WERI-Rb-1 (cell line): ENCODE measurements around the gene RALGPS1.

Experiments used
- DNase-seq: peaks from one replicate; pipeline ENCODE4 v3.0.0-alpha.2; 2020
- H3K27ac ChIP-seq: fragments of 250-450 bp; sonication (Bioruptor Pico); 2 replicates; pipeline ENCODE4 v1.5.1; 2020; ENCODE audit warnings: mild to moderate bottlenecking, moderate library complexity
- H3K27me3 ChIP-seq: fragments of 250-450 bp; sonication (Bioruptor Pico); 2 replicates; pipeline ENCODE4 v1.5.1; 2021; ENCODE audit warnings: mild to moderate bottlenecking, low read depth, moderate library complexity; ENCODE audit not compliant: insufficient read depth, severe bottlenecking
- H3K36me3 ChIP-seq: fragments of 250-450 bp; sonication (Bioruptor Pico); 2 replicates; pipeline ENCODE4 v1.5.1; 2020; ENCODE audit warnings: mild to moderate bottlenecking, moderate library complexity
- H3K4me3 ChIP-seq: 2 replicates; pipeline ENCODE4 v1.5.1; 2011; ENCODE audit warnings: low read depth, mild to moderate bottlenecking, control low read depth, low read length
- H3K9me3 ChIP-seq: fragments of 250-450 bp; sonication (Bioruptor Pico); 2 replicates; pipeline ENCODE4 v1.5.1; 2021; ENCODE audit warnings: mild to moderate bottlenecking, moderate library complexity; ENCODE audit not compliant: severe bottlenecking
- CTCF ChIP-seq: IDR thresholded peaks from 2 replicates; pipeline ENCODE4 v1.5.1; 2011; ENCODE audit warnings: low read depth, mild to moderate bottlenecking, control low read depth, inconsistent platforms, low read length

The RALGPS1 gene

DNA sequence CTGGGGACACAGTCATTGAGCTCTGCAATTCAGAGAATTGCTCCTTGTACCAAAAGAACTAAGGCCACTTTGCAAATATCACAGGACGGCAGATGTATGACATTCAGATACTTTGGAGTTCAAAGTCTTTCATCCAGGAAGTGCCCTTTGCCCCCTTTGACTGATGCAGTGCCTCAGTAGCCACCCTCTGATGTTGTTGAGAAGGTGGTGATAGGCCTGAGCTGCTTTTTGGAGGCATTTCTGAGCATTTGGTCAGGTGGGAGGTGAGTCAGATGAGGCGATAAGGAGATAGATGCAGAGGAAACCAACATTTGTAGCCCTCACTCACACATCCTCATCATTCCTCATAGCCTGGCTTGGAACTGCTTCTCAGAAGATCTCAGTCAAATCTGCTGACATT is 144.4 kb downstream of the RALGPS1 start:
- no peak overlapping the region for H3K4me3 ChIP-seq
- no peak overlapping the region for H3K27ac ChIP-seq
- no peak for DNase-seq
- H3K27me3 ChIP-seq: no peaks in the 10 kb centered on the region
- no peaks in the 10 kb centered on the region for H3K9me3 ChIP-seq
- peaks cover 12% of the 10 kb centered on the region for H3K36me3 ChIP-seq
- no peak for TF ChIP-seq CTCF

DNA sequence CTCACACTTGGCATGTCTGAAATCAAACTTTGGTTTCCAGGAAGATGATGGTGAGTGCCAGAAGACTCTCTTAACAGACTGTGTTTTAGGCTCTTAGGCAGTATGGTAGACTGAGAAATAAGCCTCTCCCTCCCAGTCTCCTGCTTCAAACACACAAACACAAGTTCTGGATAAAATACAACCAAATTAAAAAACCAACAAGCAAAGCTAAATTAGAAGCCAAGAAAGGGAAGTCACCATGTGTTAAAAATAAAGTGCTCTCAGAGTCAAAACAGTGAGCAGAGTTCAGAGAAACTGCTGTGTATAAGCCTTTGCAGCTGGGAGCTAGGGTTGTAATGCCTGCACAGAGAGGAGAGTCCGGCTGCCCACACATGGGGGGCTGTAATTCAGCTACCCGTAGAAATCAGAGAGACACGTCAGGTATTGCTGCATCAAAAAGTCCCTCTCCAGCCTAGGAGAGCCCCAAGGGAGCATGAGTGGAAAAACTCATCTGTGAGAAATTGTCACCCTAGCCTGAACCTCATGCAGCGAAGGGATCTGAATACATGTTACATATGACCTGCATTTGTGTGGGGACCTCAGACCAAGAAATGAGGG is 145.3 kb downstream of the RALGPS1 start:
- Histone ChIP-seq H3K9me3 (no peaks in the 10 kb centered on the region), H3K27ac (no peak overlapping the region), H3K27me3 (no peaks in the 10 kb centered on the region), H3K4me3 (no peak overlapping the region), H3K36me3 (peaks cover 9% of the 10 kb centered on the region)
- no peak for DNase-seq
- TF ChIP-seq CTCF: no peak

DNA sequence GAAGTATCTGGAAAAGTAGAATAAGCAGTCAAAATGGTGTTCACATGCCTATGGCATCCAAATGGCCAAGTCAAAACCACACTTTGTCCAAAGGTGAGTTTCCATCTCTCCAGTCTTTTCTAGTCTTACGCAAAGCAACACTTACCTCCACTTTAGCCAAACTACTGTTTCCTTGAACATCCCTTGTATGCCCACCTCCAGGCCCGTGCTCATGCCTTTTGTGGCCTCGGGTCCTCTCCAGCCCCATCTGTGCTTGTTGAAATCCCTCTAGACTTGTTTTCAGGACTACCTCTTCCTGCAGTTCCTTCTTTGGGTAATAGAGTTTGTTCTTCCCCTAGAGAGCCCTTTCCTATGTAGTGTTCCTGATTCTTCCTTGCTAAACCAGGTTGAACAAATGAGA is 146.8 kb downstream of the RALGPS1 start:
- Histone ChIP-seq H3K36me3 (peaks cover 6% of the 10 kb centered on the region), H3K27me3 (no peaks in the 10 kb centered on the region), H3K27ac (no peak overlapping the region), H3K4me3 (no peak overlapping the region), H3K9me3 (no peaks in the 10 kb centered on the region)
- no peak for DNase-seq
- TF ChIP-seq CTCF: no peak

DNA sequence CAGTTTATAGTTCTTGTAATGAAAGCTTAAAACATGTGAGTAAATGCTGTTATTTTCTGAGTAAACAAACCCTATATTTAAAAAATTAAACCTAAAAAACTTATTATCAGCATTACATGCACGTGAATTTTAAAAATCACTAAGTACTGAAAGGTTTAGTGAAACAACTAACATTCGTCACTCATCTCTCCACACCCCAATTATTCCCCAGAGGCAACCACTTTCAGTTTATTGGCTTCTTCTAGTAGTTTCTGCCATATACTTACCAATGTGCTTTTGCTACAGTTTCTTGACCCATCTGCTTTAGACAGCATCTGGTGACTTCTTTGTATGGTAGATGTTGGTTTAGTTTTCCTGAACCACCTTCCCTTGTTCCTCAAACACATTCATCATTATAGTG is 149.8 kb downstream of the RALGPS1 start:
- no peaks in the 10 kb centered on the region for H3K9me3 ChIP-seq
- TF ChIP-seq CTCF: no peak
- no peak for DNase-seq
- no peaks in the 10 kb centered on the region for H3K27me3 ChIP-seq
- no peak overlapping the region for H3K27ac ChIP-seq
- H3K4me3 ChIP-seq: no peak overlapping the region
- peaks cover 3% of the 10 kb centered on the region for H3K36me3 ChIP-seq

- H3K9me3 ChIP-seq: no peaks in the 10 kb centered on the region
- no peaks in the 10 kb centered on the region for H3K27me3 ChIP-seq
- no peak for DNase-seq
These were observed 151.0 kb downstream of the RALGPS1 start for GRCh38 chr9:127065592-127065991.

More at GRCh38 chr9:127065592-127065991, 151.0 kb downstream of the RALGPS1 start:
- no peak for TF ChIP-seq CTCF
- H3K27ac ChIP-seq: no peak overlapping the region
- no peak overlapping the region for H3K4me3 ChIP-seq
- H3K36me3 ChIP-seq: peaks cover 3% of the 10 kb centered on the region
